Upper lobe of left lung (tissue), 4 donors: Measurements from ENCODE around the gene DGKQ.

Source experiments
- CTCF ChIP-seq, 6 experiments: fragments of 450-650 bp in 4 of 6; fragments of 200-600 bp in 2 of 6; sonication (generic) in 2 of 6; IDR thresholded peaks; one replicate each; pipeline ENCODE4 v1.5.1; 2016 to 2019; ENCODE audit warnings: antibody characterized with exemption in 6 of 6
- EP300 ChIP-seq, 4 donors: sonication (generic); formaldehyde crosslinking; IDR thresholded peaks; one replicate each; pipeline ENCODE4 v1.5.1; 2017; ENCODE audit warnings: antibody characterized with exemption in 4 of 4, control low read depth in 2 of 4
- POLR2A ChIP-seq, 4 donors: fragments of 450-650 bp; IDR thresholded peaks; one replicate each; pipeline ENCODE4 v1.5.1; 2016 to 2017; ENCODE audit warnings: antibody characterized with exemption in 4 of 4, mild to moderate bottlenecking in 2 of 4
- POLR2AphosphoS5 ChIP-seq, 2 donors: sonication (generic); formaldehyde crosslinking; IDR thresholded peaks; one replicate each; pipeline ENCODE4 v1.5.1; 2017; ENCODE audit warnings: antibody characterized with exemption in 2 of 2

- TF ChIP-seq CTCF (IDR thresholded peaks at IDR 0.05) (no peak), POLR2A (IDR thresholded peaks at IDR 0.05) (no peak), POLR2AphosphoS5 (IDR thresholded peaks at IDR 0.05) (no peak), EP300 (IDR thresholded peaks at IDR 0.05) (no peak)
Observed at GRCh38 chr4:1019320-1019719, 46.0 kb upstream of the DGKQ start.
